BJ (cell line): ENCODE measurements around the gene ASIP. TPM values are rescaled to one million over a fixed set of nuclear protein-coding genes. Genes with fewer than 3 reads are reported as not detected.
A peak's percentile ranks its signal among the peaks of the same experiment; 100 is the strongest.

ENCODE experiments used
- CTCF ChIA-PET: fragments of 350-600 bp; formaldehyde crosslinking; extraction: SDS; loops from one replicate; lab custom pipeline; 2021; ENCODE audit warnings: antibody characterized with exemption, inconsistent platforms; lab: Yijun Ruan, JAX
- POLR2A ChIA-PET: fragments of 300-600 bp; sonication (Branson Sonifier 250); formaldehyde crosslinking; extraction: SDS; loops from one replicate; lab custom pipeline; 2021; ENCODE audit warnings: antibody characterized with exemption; lab: Charles Lee
- DNase-seq: peaks from one replicate; pipeline ENCODE4 v3.0.0-alpha.2; 2011; ENCODE audit warnings: low read depth
- H3K27me3 ChIP-seq: 2 replicates; pipeline ENCODE4 v1.6.0; 2011; ENCODE audit warnings: low read length; ENCODE audit not compliant: control insufficient read depth, insufficient read depth
- H3K36me3 ChIP-seq: 2 replicates; pipeline ENCODE4 v1.5.1; 2011; ENCODE audit warnings: low read length; ENCODE audit not compliant: control insufficient read depth, insufficient read depth
- H3K4me3 ChIP-seq: 2 replicates; pipeline ENCODE4 v1.5.1; 2011; ENCODE audit warnings: low read depth, mild to moderate bottlenecking, control low read depth, low read length
- CTCF ChIP-seq: IDR thresholded peaks from 2 replicates; pipeline ENCODE4 v1.5.1; 2011; ENCODE audit warnings: low read depth, mild to moderate bottlenecking, control low read depth, inconsistent platforms, low read length, moderate library complexity; ENCODE audit not compliant: insufficient read depth
- polyA plus RNA-seq: library from polyadenylated mRNA; depleted of rRNA; stranded (reverse); fragments of >200 nt; gene quantifications from 2 replicates; pipeline ENCODE4 v1.2.3, GENCODE V29; 2011

ASIP gene
- polyA plus RNA-seq, 1 experiment = not detected

DNA sequence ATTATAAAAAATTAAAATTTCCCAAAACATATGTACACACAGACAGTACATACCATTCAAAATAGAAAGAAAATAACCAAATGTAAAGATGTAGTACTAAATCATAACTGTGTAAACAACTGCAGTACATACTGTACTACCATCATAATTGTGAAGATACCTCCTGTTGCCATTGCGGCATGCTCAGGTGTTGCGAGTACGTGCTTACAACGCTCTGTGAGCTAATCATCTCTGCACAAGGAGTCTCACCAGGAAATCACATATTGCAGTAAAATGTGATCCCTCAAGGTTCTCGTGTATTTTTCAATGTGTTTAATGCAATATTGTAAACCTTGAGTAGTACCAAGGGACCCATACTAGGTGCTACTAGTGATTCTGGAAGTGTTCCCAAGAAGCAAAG, 22.9 kb downstream of the ASIP start:
- Histone ChIP-seq H3K27me3 (no peaks in the 10 kb centered on the region), H3K36me3 (no peaks in the 10 kb centered on the region), H3K4me3 (no peak overlapping the region)
- TF ChIP-seq CTCF = no peak
- CTCF ChIA-PET = no interaction called here
- DNase-seq = no peak
- POLR2A ChIA-PET = no interaction called here

DNA sequence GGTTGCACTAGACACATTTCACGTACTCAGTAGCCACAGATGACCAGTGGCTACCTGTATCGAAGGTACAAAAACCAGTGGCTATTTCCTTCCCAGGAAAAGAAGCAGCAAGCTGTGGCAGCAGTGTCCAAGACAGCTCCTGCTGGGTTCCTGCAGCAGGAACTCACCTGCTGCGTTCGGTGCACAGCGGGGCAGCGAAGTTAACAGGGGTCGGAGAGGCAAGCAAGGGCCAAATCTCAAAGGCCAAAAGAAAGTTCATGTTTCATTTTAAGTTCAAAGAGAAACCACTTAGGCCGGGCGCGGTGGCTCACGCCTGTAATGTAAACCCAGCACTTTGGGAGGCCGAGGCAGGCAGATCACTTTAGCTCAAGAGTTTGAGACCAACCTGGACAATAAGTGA, 26.9 kb downstream of the ASIP start:
- DNase-seq = no peak
- no peak for TF ChIP-seq CTCF
- no peaks in the 10 kb centered on the region for H3K36me3 ChIP-seq
- H3K27me3 ChIP-seq = no peaks in the 10 kb centered on the region
- CTCF ChIA-PET = interaction anchor here (1.3 kb wide), 1 partner anchor 30 kb away, joined by 3 read pairs; no protein-coding TSS in a partner anchor
- POLR2A ChIA-PET = no interaction called here
- H3K4me3 ChIP-seq = no peak overlapping the region

GRCh38 chr20:34268851-34269636, 27.8 kb downstream of the ASIP start:
- no peak for DNase-seq
- H3K4me3 ChIP-seq = peak overlapping the region; percentile 27

DNA sequence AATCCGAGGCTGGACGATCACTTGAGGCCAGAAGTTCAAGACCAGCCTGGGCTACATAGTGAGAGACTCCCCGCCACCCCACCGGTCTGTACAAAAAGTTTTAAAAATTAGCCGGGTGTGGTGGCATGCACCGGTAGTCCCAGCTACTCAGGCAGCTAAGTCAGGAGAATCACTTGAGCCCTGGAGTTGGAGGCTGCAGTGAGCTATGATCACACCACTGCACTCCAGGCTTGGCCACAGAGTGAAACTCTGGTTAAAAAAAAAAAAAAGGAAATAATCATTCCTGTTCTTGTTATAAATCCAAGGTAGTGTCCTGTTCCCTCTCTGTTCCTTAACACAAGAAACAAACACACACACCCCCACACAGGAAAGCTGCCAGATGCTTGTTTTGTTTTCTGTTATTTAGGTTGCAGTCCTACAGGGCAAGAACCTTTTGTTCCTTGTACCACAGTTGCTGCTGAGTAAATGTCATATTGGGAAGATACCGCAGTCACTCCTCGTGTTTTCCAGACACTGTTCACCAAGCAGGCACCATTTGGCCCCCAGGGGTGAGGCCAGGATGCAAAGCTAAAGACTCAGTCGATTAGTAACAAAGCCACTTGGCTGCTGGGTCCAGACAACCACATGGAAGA, 28.9 kb downstream of the ASIP start:
- POLR2A ChIA-PET = no interaction called here
- no peaks in the 10 kb centered on the region for H3K36me3 ChIP-seq
- no peak for DNase-seq
- no peak for TF ChIP-seq CTCF
- CTCF ChIA-PET = interaction anchor here (0.8 to 1.2 kb wide), 2 partner anchors 15 to 65 kb away, joined by 3 to 5 read pairs; no protein-coding TSS in a partner anchor
- no peak overlapping the region for H3K4me3 ChIP-seq
- H3K27me3 ChIP-seq = no peaks in the 10 kb centered on the region

More at GRCh38 chr20:34268851-34269636, 27.8 kb downstream of the ASIP start:
- no peaks in the 10 kb centered on the region for H3K27me3 ChIP-seq
- ChIA-PET POLR2A (no interaction called here), CTCF (interaction anchor here (0.6 to 1.3 kb wide), 2 partner anchors 29 to 175 kb away, joined by 3 read pairs; no protein-coding TSS in a partner anchor)
- TF ChIP-seq CTCF = 0 out of 2 replicates have a peak, but pooled peaks have one; percentile 8
- H3K36me3 ChIP-seq = no peaks in the 10 kb centered on the region

GRCh38 chr20:34271956-34272355, 30.7 kb downstream of the ASIP start:
- no peak for DNase-seq
- H3K27me3 ChIP-seq = no peaks in the 10 kb centered on the region
- no peaks in the 10 kb centered on the region for H3K36me3 ChIP-seq
- ChIA-PET CTCF (interaction anchor here (0.8 to 1.9 kb wide), 3 partner anchors 15 to 81 kb away, joined by 3 to 5 read pairs (median 4); no protein-coding TSS in a partner anchor), POLR2A (no interaction called here)
- TF ChIP-seq CTCF = no peak
- H3K4me3 ChIP-seq = no peak overlapping the region
